ENCODE data around the gene FBXO21.

DNA sequence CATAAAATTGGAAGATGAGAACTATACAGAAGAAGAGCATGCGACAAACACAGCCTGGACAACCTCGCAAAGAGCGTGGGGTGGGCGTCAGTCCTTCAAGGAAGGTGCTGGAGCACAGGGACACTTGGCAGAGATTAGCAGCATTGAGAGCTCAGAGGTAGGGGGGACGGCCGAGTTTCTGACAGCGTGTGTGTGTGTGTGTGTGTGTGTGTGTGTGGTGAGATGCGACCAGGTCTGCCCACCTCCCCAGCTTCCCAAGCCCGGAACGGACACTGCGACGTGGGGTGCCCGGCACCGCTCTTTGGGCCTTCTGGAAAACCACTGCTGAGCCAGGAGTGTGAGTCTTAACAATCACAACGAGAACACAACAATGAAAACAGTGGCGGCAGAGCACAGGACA, 17.9 kb upstream of the FBXO21 start:
- TF ChIP-seq, protein P1, sequence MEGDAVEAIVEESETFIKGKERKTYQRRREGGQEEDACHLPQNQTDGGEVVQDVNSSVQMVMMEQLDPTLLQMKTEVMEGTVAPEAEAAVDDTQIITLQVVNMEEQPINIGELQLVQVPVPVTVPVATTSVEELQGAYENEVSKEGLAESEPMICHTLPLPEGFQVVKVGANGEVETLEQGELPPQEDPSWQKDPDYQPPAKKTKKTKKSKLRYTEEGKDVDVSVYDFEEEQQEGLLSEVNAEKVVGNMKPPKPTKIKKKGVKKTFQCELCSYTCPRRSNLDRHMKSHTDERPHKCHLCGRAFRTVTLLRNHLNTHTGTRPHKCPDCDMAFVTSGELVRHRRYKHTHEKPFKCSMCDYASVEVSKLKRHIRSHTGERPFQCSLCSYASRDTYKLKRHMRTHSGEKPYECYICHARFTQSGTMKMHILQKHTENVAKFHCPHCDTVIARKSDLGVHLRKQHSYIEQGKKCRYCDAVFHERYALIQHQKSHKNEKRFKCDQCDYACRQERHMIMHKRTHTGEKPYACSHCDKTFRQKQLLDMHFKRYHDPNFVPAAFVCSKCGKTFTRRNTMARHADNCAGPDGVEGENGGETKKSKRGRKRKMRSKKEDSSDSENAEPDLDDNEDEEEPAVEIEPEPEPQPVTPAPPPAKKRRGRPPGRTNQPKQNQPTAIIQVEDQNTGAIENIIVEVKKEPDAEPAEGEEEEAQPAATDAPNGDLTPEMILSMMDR (IDR thresholded peaks at IDR 0.05) = no peak
- no peak for TF ChIP-seq ZFX (IDR thresholded peaks at IDR 0.05; ENCODE audit: borderline replicate concordance)

Measured in 22Rv1 (cell line).